ENCODE measurements around the gene GGCX. TPM values are rescaled to one million over a fixed set of nuclear protein-coding genes. Genes with fewer than 3 reads are reported as not detected.

Gene GGCX
- total and polyA plus RNA-seq, 9 of the 15 experiments (the other 6 are each of a cell fraction or from before 2014, with no cell fraction given) = 14.4 to 47.1 (median 28.1) TPM

DNA sequence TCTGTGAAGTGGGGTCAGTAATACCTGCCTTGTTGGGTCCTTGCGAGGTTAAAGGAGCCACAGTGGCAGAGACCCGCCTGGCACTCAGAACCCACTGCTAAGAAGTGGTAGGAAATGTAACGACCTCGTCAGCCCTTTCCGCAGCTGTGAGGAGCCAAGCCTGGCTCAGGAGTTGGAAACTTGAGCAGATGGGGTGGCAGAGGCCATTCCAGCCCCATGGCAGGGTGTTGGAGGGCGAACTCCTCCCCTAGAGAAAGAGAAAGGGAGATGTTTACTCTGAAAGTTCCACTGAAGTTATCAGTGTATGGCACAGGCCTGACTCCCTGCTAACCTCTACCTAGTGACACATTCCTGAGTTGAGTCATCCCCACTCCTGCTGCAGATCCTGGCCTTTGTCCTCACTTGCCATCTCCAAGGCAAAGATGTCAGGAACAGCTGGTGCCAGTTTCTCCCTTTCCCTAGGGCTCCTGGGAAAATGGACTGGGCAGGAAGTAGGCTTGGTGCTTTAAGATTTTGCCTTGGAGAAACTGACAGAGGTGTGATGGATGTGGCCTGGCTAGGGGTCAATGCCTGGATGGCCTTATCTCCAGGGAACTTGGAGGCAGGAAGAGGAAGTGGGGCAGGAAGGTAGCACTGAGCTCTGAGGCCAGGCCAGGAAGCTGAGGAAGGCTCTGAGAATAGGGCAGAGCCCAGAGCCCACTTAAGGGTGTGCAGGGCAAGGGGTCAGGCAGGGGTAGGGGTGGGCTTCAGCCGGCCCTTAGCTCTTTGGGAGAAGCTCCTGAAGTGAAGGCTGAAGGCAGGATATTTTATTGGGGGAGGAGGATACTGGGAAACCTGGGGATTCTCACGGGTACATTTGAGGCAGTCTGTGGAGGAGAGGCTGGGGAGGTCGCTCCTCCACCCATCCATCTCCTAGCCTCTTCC, 23.8 kb upstream of the GGCX start (continued):
- TF ChIP-seq SAFB2 (IDR thresholded peaks at IDR 0.05; ENCODE audit: borderline replicate concordance, low read depth, low read length, severe bottlenecking) (no peak), ZNF780A (CRISPR knock-in tag; IDR thresholded peaks at IDR 0.05) (no peak), ESRRB (CRISPR knock-in tag; IDR thresholded peaks at IDR 0.05; ENCODE audit: borderline replicate concordance) (no peak), MAFF (IDR thresholded peaks at IDR 0.05; ENCODE audit: low read length) (no peak), CBX3 (IDR thresholded peaks at IDR 0.05; ENCODE audit: borderline replicate concordance in 1 of 2, low read length in 2 of 2) (no peak), SMAD4 (CRISPR knock-in tag; conservative IDR thresholded peaks at IDR 0.05) (peak; percentile 76), SMC3 (conservative IDR thresholded peaks at IDR 0.05; ENCODE audit: insufficient read depth, low read depth, low read length) (no peak), TAF1 (IDR thresholded peaks at IDR 0.05; ENCODE audit: control insufficient read depth, extremely low read depth, insufficient read depth, low read length, severe bottlenecking) (no peak), SMARCA4 (IDR thresholded peaks at IDR 0.05) (peak; percentile 95), TCF7L2 (IDR thresholded peaks at IDR 0.05; ENCODE audit: low read depth, low read length) (0 out of 2 replicates have a peak, but pooled peaks have one; percentile 49), RBFOX2 (IDR thresholded peaks at IDR 0.05; ENCODE audit: low read depth, low read length) (no peak), EP400 (IDR thresholded peaks at IDR 0.05) (peak; percentile 46; the same call in 1 of the 2 replicates)
- TF ChIP-seq, protein P1, sequence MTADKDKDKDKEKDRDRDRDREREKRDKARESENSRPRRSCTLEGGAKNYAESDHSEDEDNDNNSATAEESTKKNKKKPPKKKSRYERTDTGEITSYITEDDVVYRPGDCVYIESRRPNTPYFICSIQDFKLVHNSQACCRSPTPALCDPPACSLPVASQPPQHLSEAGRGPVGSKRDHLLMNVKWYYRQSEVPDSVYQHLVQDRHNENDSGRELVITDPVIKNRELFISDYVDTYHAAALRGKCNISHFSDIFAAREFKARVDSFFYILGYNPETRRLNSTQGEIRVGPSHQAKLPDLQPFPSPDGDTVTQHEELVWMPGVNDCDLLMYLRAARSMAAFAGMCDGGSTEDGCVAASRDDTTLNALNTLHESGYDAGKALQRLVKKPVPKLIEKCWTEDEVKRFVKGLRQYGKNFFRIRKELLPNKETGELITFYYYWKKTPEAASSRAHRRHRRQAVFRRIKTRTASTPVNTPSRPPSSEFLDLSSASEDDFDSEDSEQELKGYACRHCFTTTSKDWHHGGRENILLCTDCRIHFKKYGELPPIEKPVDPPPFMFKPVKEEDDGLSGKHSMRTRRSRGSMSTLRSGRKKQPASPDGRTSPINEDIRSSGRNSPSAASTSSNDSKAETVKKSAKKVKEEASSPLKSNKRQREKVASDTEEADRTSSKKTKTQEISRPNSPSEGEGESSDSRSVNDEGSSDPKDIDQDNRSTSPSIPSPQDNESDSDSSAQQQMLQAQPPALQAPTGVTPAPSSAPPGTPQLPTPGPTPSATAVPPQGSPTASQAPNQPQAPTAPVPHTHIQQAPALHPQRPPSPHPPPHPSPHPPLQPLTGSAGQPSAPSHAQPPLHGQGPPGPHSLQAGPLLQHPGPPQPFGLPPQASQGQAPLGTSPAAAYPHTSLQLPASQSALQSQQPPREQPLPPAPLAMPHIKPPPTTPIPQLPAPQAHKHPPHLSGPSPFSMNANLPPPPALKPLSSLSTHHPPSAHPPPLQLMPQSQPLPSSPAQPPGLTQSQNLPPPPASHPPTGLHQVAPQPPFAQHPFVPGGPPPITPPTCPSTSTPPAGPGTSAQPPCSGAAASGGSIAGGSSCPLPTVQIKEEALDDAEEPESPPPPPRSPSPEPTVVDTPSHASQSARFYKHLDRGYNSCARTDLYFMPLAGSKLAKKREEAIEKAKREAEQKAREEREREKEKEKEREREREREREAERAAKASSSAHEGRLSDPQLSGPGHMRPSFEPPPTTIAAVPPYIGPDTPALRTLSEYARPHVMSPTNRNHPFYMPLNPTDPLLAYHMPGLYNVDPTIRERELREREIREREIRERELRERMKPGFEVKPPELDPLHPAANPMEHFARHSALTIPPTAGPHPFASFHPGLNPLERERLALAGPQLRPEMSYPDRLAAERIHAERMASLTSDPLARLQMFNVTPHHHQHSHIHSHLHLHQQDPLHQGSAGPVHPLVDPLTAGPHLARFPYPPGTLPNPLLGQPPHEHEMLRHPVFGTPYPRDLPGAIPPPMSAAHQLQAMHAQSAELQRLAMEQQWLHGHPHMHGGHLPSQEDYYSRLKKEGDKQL (CRISPR knock-in tag; IDR thresholded peaks at IDR 0.05; ENCODE audit: borderline replicate concordance) = no peak
- TF ChIP-seq, protein P2, sequence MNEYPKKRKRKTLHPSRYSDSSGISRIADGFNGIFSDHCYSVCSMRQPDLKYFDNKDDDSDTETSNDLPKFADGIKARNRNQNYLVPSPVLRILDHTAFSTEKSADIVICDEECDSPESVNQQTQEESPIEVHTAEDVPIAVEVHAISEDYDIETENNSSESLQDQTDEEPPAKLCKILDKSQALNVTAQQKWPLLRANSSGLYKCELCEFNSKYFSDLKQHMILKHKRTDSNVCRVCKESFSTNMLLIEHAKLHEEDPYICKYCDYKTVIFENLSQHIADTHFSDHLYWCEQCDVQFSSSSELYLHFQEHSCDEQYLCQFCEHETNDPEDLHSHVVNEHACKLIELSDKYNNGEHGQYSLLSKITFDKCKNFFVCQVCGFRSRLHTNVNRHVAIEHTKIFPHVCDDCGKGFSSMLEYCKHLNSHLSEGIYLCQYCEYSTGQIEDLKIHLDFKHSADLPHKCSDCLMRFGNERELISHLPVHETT (CRISPR knock-in tag; conservative IDR thresholded peaks at IDR 0.05 in 1 of 2, IDR thresholded peaks at IDR 0.05 in 1 of 2) = no peak
- TF ChIP-seq, protein P3, sequence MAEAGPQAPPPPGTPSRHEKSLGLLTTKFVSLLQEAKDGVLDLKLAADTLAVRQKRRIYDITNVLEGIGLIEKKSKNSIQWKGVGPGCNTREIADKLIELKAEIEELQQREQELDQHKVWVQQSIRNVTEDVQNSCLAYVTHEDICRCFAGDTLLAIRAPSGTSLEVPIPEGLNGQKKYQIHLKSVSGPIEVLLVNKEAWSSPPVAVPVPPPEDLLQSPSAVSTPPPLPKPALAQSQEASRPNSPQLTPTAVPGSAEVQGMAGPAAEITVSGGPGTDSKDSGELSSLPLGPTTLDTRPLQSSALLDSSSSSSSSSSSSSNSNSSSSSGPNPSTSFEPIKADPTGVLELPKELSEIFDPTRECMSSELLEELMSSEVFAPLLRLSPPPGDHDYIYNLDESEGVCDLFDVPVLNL (CRISPR knock-in tag; IDR thresholded peaks at IDR 0.05; ENCODE audit: low read depth) = no peak
- TF ChIP-seq, protein P4, sequence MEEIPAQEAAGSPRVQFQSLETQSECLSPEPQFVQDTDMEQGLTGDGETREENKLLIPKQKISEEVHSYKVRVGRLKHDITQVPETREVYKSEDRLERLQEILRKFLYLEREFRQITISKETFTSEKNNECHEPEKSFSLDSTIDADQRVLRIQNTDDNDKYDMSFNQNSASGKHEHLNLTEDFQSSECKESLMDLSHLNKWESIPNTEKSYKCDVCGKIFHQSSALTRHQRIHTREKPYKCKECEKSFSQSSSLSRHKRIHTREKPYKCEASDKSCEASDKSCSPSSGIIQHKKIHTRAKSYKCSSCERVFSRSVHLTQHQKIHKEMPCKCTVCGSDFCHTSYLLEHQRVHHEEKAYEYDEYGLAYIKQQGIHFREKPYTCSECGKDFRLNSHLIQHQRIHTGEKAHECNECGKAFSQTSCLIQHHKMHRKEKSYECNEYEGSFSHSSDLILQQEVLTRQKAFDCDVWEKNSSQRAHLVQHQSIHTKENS (CRISPR knock-in tag; IDR thresholded peaks at IDR 0.05) = no peak

All from K562 (cell line).